ENCODE data around the gene PRDM4.

PRDM4 gene

GRCh38 chr12:107783406-107784376, 22.8 kb upstream of the PRDM4 start:
- Histone ChIP-seq H3K36me3 (ENCODE audit: insufficient read depth, low read length) (no peaks in the 10 kb centered on the region), H3K79me2 (ENCODE audit: control insufficient read depth, insufficient read depth, low read length, unreplicated experiment) (no peaks in the 10 kb centered on the region), H3K27me3 (ENCODE audit: insufficient read depth, low read length) (peaks cover 47% of the 10 kb centered on the region), H2AFZ (ENCODE audit: low read length, unreplicated experiment) (no peak overlapping the region), H3K27ac (ENCODE audit: low read depth, low read length) (no peak overlapping the region), H3K4me1 (ENCODE audit: control insufficient read depth, insufficient read depth, low read length, unreplicated experiment) (no peaks in the 10 kb centered on the region), H3K4me3 (ENCODE audit: low read depth, low read length) (no peak overlapping the region)

DNA sequence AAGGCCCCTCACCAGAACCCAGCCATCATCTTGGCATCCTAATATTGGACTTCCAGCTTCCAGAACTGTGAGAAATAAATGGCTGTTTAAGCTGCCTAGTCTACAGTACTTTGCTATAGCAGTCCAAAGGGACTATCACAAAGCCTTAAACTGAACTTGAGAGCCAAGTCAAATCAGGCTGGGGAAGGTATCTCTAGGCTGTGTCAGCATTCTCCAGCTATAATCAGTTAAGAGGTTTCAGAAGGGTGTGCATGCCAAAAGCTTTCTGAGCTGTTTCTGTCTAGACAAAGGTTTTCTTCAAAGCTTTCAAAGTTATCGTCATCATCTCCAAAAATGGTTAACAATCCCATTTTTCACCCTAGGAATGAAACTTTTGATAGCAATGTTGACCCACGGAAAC, 21.1 kb upstream of the PRDM4 start:
- H3K27me3 ChIP-seq (ENCODE audit: insufficient read depth, low read length): peaks cover 51% of the 10 kb centered on the region
- no peak overlapping the region for H3K27ac ChIP-seq (ENCODE audit: low read depth, low read length)
- no peak overlapping the region for H2AFZ ChIP-seq (ENCODE audit: low read length, unreplicated experiment)

GRCh38 chr12:107780298-107780697, 19.4 kb upstream of the PRDM4 start:
- peaks cover 69% of the 10 kb centered on the region for H3K27me3 ChIP-seq (ENCODE audit: insufficient read depth, low read length)
- H3K4me3 ChIP-seq (ENCODE audit: low read depth, low read length): no peak overlapping the region
- no peaks in the 10 kb centered on the region for H3K4me1 ChIP-seq (ENCODE audit: control insufficient read depth, insufficient read depth, low read length, unreplicated experiment)
- no peaks in the 10 kb centered on the region for H3K36me3 ChIP-seq (ENCODE audit: insufficient read depth, low read length)
- H2AFZ ChIP-seq (ENCODE audit: low read length, unreplicated experiment): no peak overlapping the region
- no peaks in the 10 kb centered on the region for H3K79me2 ChIP-seq (ENCODE audit: control insufficient read depth, insufficient read depth, low read length, unreplicated experiment)
- no peak overlapping the region for H3K27ac ChIP-seq (ENCODE audit: low read depth, low read length)

More for the DNA sequence above, 21.1 kb upstream of the PRDM4 start:
- H3K4me1 ChIP-seq (ENCODE audit: control insufficient read depth, insufficient read depth, low read length, unreplicated experiment): no peaks in the 10 kb centered on the region
- no peaks in the 10 kb centered on the region for H3K36me3 ChIP-seq (ENCODE audit: insufficient read depth, low read length)
- no peak overlapping the region for H3K4me3 ChIP-seq (ENCODE audit: low read depth, low read length)
- no peaks in the 10 kb centered on the region for H3K79me2 ChIP-seq (ENCODE audit: control insufficient read depth, insufficient read depth, low read length, unreplicated experiment)

- Histone ChIP-seq H3K4me3 (ENCODE audit: low read depth, low read length) (no peak overlapping the region), H3K79me2 (ENCODE audit: control insufficient read depth, insufficient read depth, low read length, unreplicated experiment) (no peaks in the 10 kb centered on the region), H3K27ac (ENCODE audit: low read depth, low read length) (no peak overlapping the region), H3K36me3 (ENCODE audit: insufficient read depth, low read length) (no peaks in the 10 kb centered on the region), H2AFZ (ENCODE audit: low read length, unreplicated experiment) (no peak overlapping the region), H3K4me1 (ENCODE audit: control insufficient read depth, insufficient read depth, low read length, unreplicated experiment) (no peaks in the 10 kb centered on the region), H3K27me3 (ENCODE audit: insufficient read depth, low read length) (peaks cover 79% of the 10 kb centered on the region)
Observed at GRCh38 chr12:107779077-107779831, 18.3 kb upstream of the PRDM4 start.

DNA sequence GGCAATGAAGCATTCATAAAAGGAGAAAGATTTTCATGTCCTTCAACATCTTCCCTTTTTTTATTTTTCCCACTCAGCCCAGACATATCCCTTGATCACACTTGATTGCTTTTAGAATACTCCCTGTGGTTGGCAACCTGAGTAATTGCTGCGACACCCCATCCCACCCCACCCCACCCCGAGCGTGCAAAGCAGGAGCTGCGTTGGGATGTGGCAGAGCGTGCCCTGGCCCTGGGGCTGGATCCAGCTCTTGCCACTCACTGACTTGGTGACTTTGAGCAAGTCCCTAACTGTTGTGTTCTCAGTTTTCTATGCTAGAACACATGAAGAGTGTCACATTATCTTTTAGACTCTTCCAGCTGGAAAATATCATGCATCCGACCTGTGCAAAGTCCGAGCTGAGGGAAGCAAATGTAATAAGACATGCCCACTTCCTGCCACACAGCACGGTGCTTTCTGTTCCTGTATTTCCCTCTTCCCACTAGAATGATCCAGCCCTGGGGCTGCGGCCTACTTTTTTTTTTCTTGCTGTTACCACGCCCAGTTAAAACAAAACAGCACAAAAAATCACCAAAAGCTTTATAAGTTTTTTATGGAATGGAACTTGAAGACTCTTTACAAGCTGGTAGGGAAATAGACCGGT, 17.6 kb upstream of the PRDM4 start:
- H3K36me3 ChIP-seq (ENCODE audit: insufficient read depth, low read length): no peaks in the 10 kb centered on the region
- peaks cover 87% of the 10 kb centered on the region for H3K27me3 ChIP-seq (ENCODE audit: insufficient read depth, low read length)
- no peaks in the 10 kb centered on the region for H3K79me2 ChIP-seq (ENCODE audit: control insufficient read depth, insufficient read depth, low read length, unreplicated experiment)
- no peaks in the 10 kb centered on the region for H3K4me1 ChIP-seq (ENCODE audit: control insufficient read depth, insufficient read depth, low read length, unreplicated experiment)
- H3K27ac ChIP-seq (ENCODE audit: low read depth, low read length): no peak overlapping the region
- H3K4me3 ChIP-seq (ENCODE audit: low read depth, low read length): no peak overlapping the region
- no peak overlapping the region for H2AFZ ChIP-seq (ENCODE audit: low read length, unreplicated experiment)

DNA sequence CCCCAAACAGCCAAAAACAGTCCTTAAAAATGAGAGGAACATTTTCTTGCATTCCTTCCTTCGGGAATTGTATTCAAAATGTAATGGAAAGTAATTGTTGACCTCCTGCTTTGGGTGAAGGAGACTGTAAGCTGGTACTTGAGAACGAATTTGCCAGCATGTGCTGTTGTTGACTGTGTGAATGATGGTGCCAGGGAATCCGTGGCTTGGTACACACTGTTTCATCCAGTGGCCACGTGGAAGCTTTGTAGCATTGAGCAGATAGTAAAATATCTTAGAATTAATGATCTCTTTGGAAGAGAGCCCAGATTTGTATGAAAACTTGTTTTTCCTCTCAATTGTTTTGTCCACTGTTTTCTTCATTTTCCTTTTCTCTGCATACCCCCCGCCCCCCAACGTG, 15.2 kb upstream of the PRDM4 start:
- H3K4me3 ChIP-seq (ENCODE audit: low read depth, low read length): no peak overlapping the region
- peaks cover 82% of the 10 kb centered on the region for H3K27me3 ChIP-seq (ENCODE audit: insufficient read depth, low read length)
- no peaks in the 10 kb centered on the region for H3K36me3 ChIP-seq (ENCODE audit: insufficient read depth, low read length)
- no peak overlapping the region for H3K27ac ChIP-seq (ENCODE audit: low read depth, low read length)
- H3K4me1 ChIP-seq (ENCODE audit: control insufficient read depth, insufficient read depth, low read length, unreplicated experiment): no peaks in the 10 kb centered on the region
- H3K79me2 ChIP-seq (ENCODE audit: control insufficient read depth, insufficient read depth, low read length, unreplicated experiment): no peaks in the 10 kb centered on the region
- H2AFZ ChIP-seq (ENCODE audit: low read length, unreplicated experiment): no peak overlapping the region

- Histone ChIP-seq H2AFZ (ENCODE audit: low read length, unreplicated experiment) (no peak overlapping the region), H3K36me3 (ENCODE audit: insufficient read depth, low read length) (no peaks in the 10 kb centered on the region), H3K79me2 (ENCODE audit: control insufficient read depth, insufficient read depth, low read length, unreplicated experiment) (no peaks in the 10 kb centered on the region), H3K27ac (ENCODE audit: low read depth, low read length) (no peak overlapping the region), H3K4me3 (ENCODE audit: low read depth, low read length) (no peak overlapping the region), H3K27me3 (ENCODE audit: insufficient read depth, low read length) (peaks cover 76% of the 10 kb centered on the region), H3K4me1 (ENCODE audit: control insufficient read depth, insufficient read depth, low read length, unreplicated experiment) (no peaks in the 10 kb centered on the region)
Observed at GRCh38 chr12:107775093-107775721, 14.3 kb upstream of the PRDM4 start.

- H3K79me2 ChIP-seq (ENCODE audit: control insufficient read depth, insufficient read depth, low read length, unreplicated experiment): no peaks in the 10 kb centered on the region
- H3K27me3 ChIP-seq (ENCODE audit: insufficient read depth, low read length): peaks cover 70% of the 10 kb centered on the region
- H3K36me3 ChIP-seq (ENCODE audit: insufficient read depth, low read length): no peaks in the 10 kb centered on the region
- no peaks in the 10 kb centered on the region for H3K4me1 ChIP-seq (ENCODE audit: control insufficient read depth, insufficient read depth, low read length, unreplicated experiment)
- H3K27ac ChIP-seq (ENCODE audit: low read depth, low read length): no peak within 1 kb of the TSS
- H2AFZ ChIP-seq (ENCODE audit: low read length, unreplicated experiment): no peak within 1 kb of the TSS
- H3K4me3 ChIP-seq (ENCODE audit: low read depth, low read length): no peak within 1 kb of the TSS
Observed at GRCh38 chr12:107774349-107775029, 13.6 kb upstream of the PRDM4 start, which contains the start of gene ASCL4. Gene ASCL4 (plus strand): TSS chr12:107774704. CDS start chr12:107775219, 515 bp downstream.

DNA sequence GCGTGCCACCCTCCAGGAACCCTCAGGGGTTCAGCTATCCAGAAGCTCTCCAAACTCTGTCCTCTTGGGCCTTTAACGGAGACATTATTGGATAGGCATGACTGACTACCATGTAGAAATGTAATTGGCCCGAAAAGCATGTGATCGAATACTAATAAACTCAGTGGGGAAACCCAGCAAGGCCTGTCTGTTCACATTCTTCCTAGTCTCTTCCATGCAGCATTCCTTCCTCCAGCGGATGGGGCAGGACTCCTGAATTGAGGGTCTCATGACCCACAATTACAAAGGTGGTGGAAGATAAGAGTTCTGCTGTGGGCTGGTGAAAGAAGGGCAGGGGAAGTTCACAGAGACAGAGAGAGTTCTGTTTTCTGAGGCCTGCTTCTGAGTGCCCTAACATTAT, 6.5 kb upstream of the PRDM4 start:
- Histone ChIP-seq H3K36me3 (ENCODE audit: insufficient read depth, low read length) (no peaks in the 10 kb centered on the region), H3K27ac (ENCODE audit: low read depth, low read length) (no peak overlapping the region), H3K4me3 (ENCODE audit: low read depth, low read length) (no peak overlapping the region), H3K4me1 (ENCODE audit: control insufficient read depth, insufficient read depth, low read length, unreplicated experiment) (no peaks in the 10 kb centered on the region), H3K79me2 (ENCODE audit: control insufficient read depth, insufficient read depth, low read length, unreplicated experiment) (no peaks in the 10 kb centered on the region), H3K27me3 (ENCODE audit: insufficient read depth, low read length) (peaks cover 46% of the 10 kb centered on the region), H2AFZ (ENCODE audit: low read length, unreplicated experiment) (no peak overlapping the region)

GRCh38 chr12:107765316-107765715, 4.4 kb upstream of the PRDM4 start:
- Histone ChIP-seq H3K4me3 (ENCODE audit: low read depth, low read length) (no peak overlapping the region), H3K79me2 (ENCODE audit: control insufficient read depth, insufficient read depth, low read length, unreplicated experiment) (peaks cover 4% of the 10 kb centered on the region), H3K4me1 (ENCODE audit: control insufficient read depth, insufficient read depth, low read length, unreplicated experiment) (no peaks in the 10 kb centered on the region), H3K27me3 (ENCODE audit: insufficient read depth, low read length) (peaks cover 40% of the 10 kb centered on the region), H3K36me3 (ENCODE audit: insufficient read depth, low read length) (no peaks in the 10 kb centered on the region), H2AFZ (ENCODE audit: low read length, unreplicated experiment) (no peak overlapping the region), H3K27ac (ENCODE audit: low read depth, low read length) (no peak overlapping the region)

Measured in ACC112 (cell line).